Measurements from ENCODE around the gene UNG.

DNA sequence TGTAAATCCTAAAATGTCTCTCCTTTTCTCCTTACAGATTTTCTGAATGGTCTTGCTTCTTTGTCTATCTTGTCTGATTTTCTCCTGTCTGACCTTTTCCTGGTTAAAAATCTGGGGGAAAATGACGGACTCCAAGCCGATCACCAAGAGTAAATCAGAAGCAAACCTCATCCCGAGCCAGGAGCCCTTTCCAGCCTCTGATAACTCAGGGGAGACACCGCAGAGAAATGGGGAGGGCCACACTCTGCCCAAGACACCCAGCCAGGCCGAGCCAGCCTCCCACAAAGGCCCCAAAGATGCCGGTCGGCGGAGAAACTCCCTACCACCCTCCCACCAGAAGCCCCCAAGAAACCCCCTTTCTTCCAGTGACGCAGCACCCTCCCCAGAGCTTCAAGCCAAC lies 42.0 kb downstream of the UNG start:
- TF ChIP-seq, protein P1, sequence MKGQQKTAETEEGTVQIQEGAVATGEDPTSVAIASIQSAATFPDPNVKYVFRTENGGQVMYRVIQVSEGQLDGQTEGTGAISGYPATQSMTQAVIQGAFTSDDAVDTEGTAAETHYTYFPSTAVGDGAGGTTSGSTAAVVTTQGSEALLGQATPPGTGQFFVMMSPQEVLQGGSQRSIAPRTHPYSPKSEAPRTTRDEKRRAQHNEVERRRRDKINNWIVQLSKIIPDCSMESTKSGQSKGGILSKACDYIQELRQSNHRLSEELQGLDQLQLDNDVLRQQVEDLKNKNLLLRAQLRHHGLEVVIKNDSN (IDR thresholded peaks at IDR 0.05) = no peak
- TF ChIP-seq CEBPB (IDR thresholded peaks at IDR 0.05) (no peak), TAF1 (IDR thresholded peaks at IDR 0.05; ENCODE audit: low read depth) (no peak), REST (IDR thresholded peaks at IDR 0.05; ENCODE audit: low read depth) (no peak)
- TF ChIP-seq, protein P2, sequence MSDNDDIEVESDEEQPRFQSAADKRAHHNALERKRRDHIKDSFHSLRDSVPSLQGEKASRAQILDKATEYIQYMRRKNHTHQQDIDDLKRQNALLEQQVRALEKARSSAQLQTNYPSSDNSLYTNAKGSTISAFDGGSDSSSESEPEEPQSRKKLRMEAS (IDR thresholded peaks at IDR 0.05) = no peak

Measured in Ishikawa (cell line).